ENCODE results near the gene C1R.
"Not testable (repeated sequence)": the region's sequence is repeated elsewhere in the genome, so short reads cannot be mapped to it uniquely, and the experiment has no call there.

The C1R gene

GRCh38 chr12:7039403-7039802, 52.8 kb downstream of the C1R start:
- Histone ChIP-seq H3K79me2 (ENCODE audit: insufficient read depth, low read length) (no peaks in the 10 kb centered on the region), H3K4me1 (ENCODE audit: insufficient read depth, low read length, poor library complexity, severe bottlenecking) (peaks cover 4% of the 10 kb centered on the region), H3K4me2 (ENCODE audit: low read depth, low read length, poor library complexity, severe bottlenecking) (no peak overlapping the region), H3K27me3 (ENCODE audit: insufficient read depth, low read length, poor library complexity, severe bottlenecking) (no peaks in the 10 kb centered on the region), H3F3A (ENCODE audit: low read depth) (no peaks in the 10 kb centered on the region), H2AFZ (ENCODE audit: low read length) (no peak overlapping the region), H4K20me1 (ENCODE audit: insufficient read depth, low read length, poor library complexity, severe bottlenecking) (no peaks in the 10 kb centered on the region), H3K9me3 (ENCODE audit: insufficient read depth, low read depth, low read length) (no peaks in the 10 kb centered on the region), H3K9me2 (replicated peaks; ENCODE audit: low read depth, low read length) (no peaks in the 10 kb centered on the region), H3K4me3 (ENCODE audit: low read length, poor library complexity, severe bottlenecking) (no peak overlapping the region), H3K9ac (ENCODE audit: low read depth, low read length, poor library complexity, severe bottlenecking) (no peak overlapping the region), H3K36me3 (ENCODE audit: insufficient read depth, low read length) (no peaks in the 10 kb centered on the region)
- TF ChIP-seq EZH2phosphoT487 (IDR thresholded peaks at IDR 0.05; ENCODE audit: borderline replicate concordance) (no peak), CTCF (conservative IDR thresholded peaks at IDR 0.05; ENCODE audit: low read length) (no peak)

- H3K4me2 ChIP-seq (ENCODE audit: low read depth, low read length, poor library complexity, severe bottlenecking) = no peak overlapping the region
- H3K9me3 ChIP-seq (ENCODE audit: insufficient read depth, low read depth, low read length) = no peaks in the 10 kb centered on the region
- TF ChIP-seq EZH2phosphoT487 (IDR thresholded peaks at IDR 0.05; ENCODE audit: borderline replicate concordance) (no peak), CTCF (conservative IDR thresholded peaks at IDR 0.05; ENCODE audit: low read length) (no peak)
- H3K4me1 ChIP-seq (ENCODE audit: insufficient read depth, low read length, poor library complexity, severe bottlenecking) = peaks cover 4% of the 10 kb centered on the region
- H3K27me3 ChIP-seq (ENCODE audit: insufficient read depth, low read length, poor library complexity, severe bottlenecking) = no peaks in the 10 kb centered on the region
- H3K9me2 ChIP-seq (replicated peaks; ENCODE audit: low read depth, low read length) = no peaks in the 10 kb centered on the region
- no peaks in the 10 kb centered on the region for H3K36me3 ChIP-seq (ENCODE audit: insufficient read depth, low read length)
- H2AFZ ChIP-seq (ENCODE audit: low read length) = no peak overlapping the region
- no peaks in the 10 kb centered on the region for H4K20me1 ChIP-seq (ENCODE audit: insufficient read depth, low read length, poor library complexity, severe bottlenecking)
- H3K4me3 ChIP-seq (ENCODE audit: low read length, poor library complexity, severe bottlenecking) = no peak overlapping the region
- no peak overlapping the region for H3K9ac ChIP-seq (ENCODE audit: low read depth, low read length, poor library complexity, severe bottlenecking)
- no peaks in the 10 kb centered on the region for H3K79me2 ChIP-seq (ENCODE audit: insufficient read depth, low read length)
- no peaks in the 10 kb centered on the region for H3F3A ChIP-seq (ENCODE audit: low read depth)
These were observed 53.7 kb downstream of the C1R start for GRCh38 chr12:7038591-7038990.

GRCh38 chr12:7037411-7037810, 54.8 kb downstream of the C1R start:
- not testable (repeated sequence) for H3K4me1 ChIP-seq (ENCODE audit: insufficient read depth, low read length, poor library complexity, severe bottlenecking); H3K27me3 ChIP-seq (ENCODE audit: insufficient read depth, low read length, poor library complexity, severe bottlenecking); H3F3A ChIP-seq (ENCODE audit: low read depth); H3K4me3 ChIP-seq (ENCODE audit: low read length, poor library complexity, severe bottlenecking); H4K20me1 ChIP-seq (ENCODE audit: insufficient read depth, low read length, poor library complexity, severe bottlenecking); H3K4me2 ChIP-seq (ENCODE audit: low read depth, low read length, poor library complexity, severe bottlenecking); H3K9me3 ChIP-seq (ENCODE audit: insufficient read depth, low read depth, low read length); H3K79me2 ChIP-seq (ENCODE audit: insufficient read depth, low read length); H3K36me3 ChIP-seq (ENCODE audit: insufficient read depth, low read length); H3K9me2 ChIP-seq (replicated peaks; ENCODE audit: low read depth, low read length); H2AFZ ChIP-seq (ENCODE audit: low read length); H3K9ac ChIP-seq (ENCODE audit: low read depth, low read length, poor library complexity, severe bottlenecking)

GRCh38 chr12:7035463-7035862, 56.8 kb downstream of the C1R start:
- H3K36me3 ChIP-seq (ENCODE audit: insufficient read depth, low read length) = no peaks in the 10 kb centered on the region
- no peaks in the 10 kb centered on the region for H3F3A ChIP-seq (ENCODE audit: low read depth)
- TF ChIP-seq CTCF (conservative IDR thresholded peaks at IDR 0.05; ENCODE audit: low read length) (no peak), EZH2phosphoT487 (IDR thresholded peaks at IDR 0.05; ENCODE audit: borderline replicate concordance) (no peak)
- no peak overlapping the region for H3K4me3 ChIP-seq (ENCODE audit: low read length, poor library complexity, severe bottlenecking)
- H3K9me3 ChIP-seq (ENCODE audit: insufficient read depth, low read depth, low read length) = no peaks in the 10 kb centered on the region
- H4K20me1 ChIP-seq (ENCODE audit: insufficient read depth, low read length, poor library complexity, severe bottlenecking) = no peaks in the 10 kb centered on the region
- no peak overlapping the region for H3K4me2 ChIP-seq (ENCODE audit: low read depth, low read length, poor library complexity, severe bottlenecking)
- no peak overlapping the region for H2AFZ ChIP-seq (ENCODE audit: low read length)
- no peak overlapping the region for H3K9ac ChIP-seq (ENCODE audit: low read depth, low read length, poor library complexity, severe bottlenecking)
- H3K27me3 ChIP-seq (ENCODE audit: insufficient read depth, low read length, poor library complexity, severe bottlenecking) = no peaks in the 10 kb centered on the region
- H3K79me2 ChIP-seq (ENCODE audit: insufficient read depth, low read length) = no peaks in the 10 kb centered on the region
- no peaks in the 10 kb centered on the region for H3K9me2 ChIP-seq (replicated peaks; ENCODE audit: low read depth, low read length)
- peaks cover 4% of the 10 kb centered on the region for H3K4me1 ChIP-seq (ENCODE audit: insufficient read depth, low read length, poor library complexity, severe bottlenecking)
